ENCODE results near the gene PTPRK. TPM values are rescaled to one million over a fixed set of nuclear protein-coding genes. Genes with fewer than 3 reads are reported as not detected.

PTPRK gene
- total and polyA plus RNA-seq, 8 donors: 57.0 to 90.4 (median 78.6) TPM

GRCh38 chr6:128018821-128019220, 501.6 kb downstream of the PTPRK start:
- Histone ChIP-seq H3K27ac (no peak overlapping the region), H3K4me3 (no peak overlapping the region), H3K4me1 (no peaks in the 10 kb centered on the region), H3K27me3 (no peaks in the 10 kb centered on the region), H3K36me3 (no peaks in the 10 kb centered on the region), H3K9me3 (no peaks in the 10 kb centered on the region)
- intact Hi-C loops (cut with DNase I): no loop called here
- ATAC-seq: no peak
- no peak for TF ChIP-seq CTCF (IDR thresholded peaks at IDR 0.05)
- no peak for DNase-seq

GRCh38 chr6:128017288-128017687, 503.1 kb downstream of the PTPRK start:
- TF ChIP-seq CTCF (IDR thresholded peaks at IDR 0.05): no peak
- Histone ChIP-seq H3K9me3 (no peaks in the 10 kb centered on the region), H3K27me3 (no peaks in the 10 kb centered on the region), H3K4me3 (no peak overlapping the region), H3K27ac (no peak overlapping the region), H3K36me3 (no peaks in the 10 kb centered on the region), H3K4me1 (no peaks in the 10 kb centered on the region)
- intact Hi-C loops (cut with DNase I): no loop called here
- ATAC-seq (no peak), DNase-seq (no peak)

- H3K4me1 ChIP-seq: peaks cover 0 to 4% of the 10 kb centered on the region in 2 donors
- no peak overlapping the region for H3K4me3 ChIP-seq
- H3K27me3 ChIP-seq: no peaks in the 10 kb centered on the region
- H3K27ac ChIP-seq: no peak overlapping the region
- H3K9me3 ChIP-seq: no peaks in the 10 kb centered on the region
- no peak for DNase-seq
- intact Hi-C loops (cut with DNase I): no loop called here
- no peak for ATAC-seq
- no peak for TF ChIP-seq CTCF (IDR thresholded peaks at IDR 0.05)
- no peaks in the 10 kb centered on the region for H3K36me3 ChIP-seq
Measured at GRCh38 chr6:128007658-128008057, 512.7 kb downstream of the PTPRK start.

- Histone ChIP-seq H3K27me3 (no peaks in the 10 kb centered on the region), H3K4me3 (no peak overlapping the region), H3K36me3 (no peaks in the 10 kb centered on the region), H3K27ac (no peak overlapping the region), H3K4me1 (peaks cover 0 to 4% of the 10 kb centered on the region in 2 donors), H3K9me3 (no peaks in the 10 kb centered on the region)
- no peak for TF ChIP-seq CTCF (IDR thresholded peaks at IDR 0.05)
- DNase-seq (no peak), ATAC-seq (no peak)
- intact Hi-C loops (cut with DNase I): no loop called here
Measured at GRCh38 chr6:128005009-128005408, 515.4 kb downstream of the PTPRK start.

GRCh38 chr6:128000363-128000762, 520.0 kb downstream of the PTPRK start:
- H3K27ac ChIP-seq: no peak overlapping the region
- no peak overlapping the region for H3K4me3 ChIP-seq
- no peaks in the 10 kb centered on the region for H3K4me1 ChIP-seq
- DNase-seq (no peak), ATAC-seq (no peak)
- H3K36me3 ChIP-seq: no peaks in the 10 kb centered on the region
- intact Hi-C loops (cut with DNase I): no loop called here
- H3K9me3 ChIP-seq: no peaks in the 10 kb centered on the region
- H3K27me3 ChIP-seq: no peaks in the 10 kb centered on the region
- no peak for TF ChIP-seq CTCF (IDR thresholded peaks at IDR 0.05)

Measured in left lung (tissue), 10 donors.